Heart right ventricle (tissue), 16 donors: ENCODE measurements around the gene KLF1. TPM values are rescaled to one million over a fixed set of nuclear protein-coding genes. Genes with fewer than 3 reads are reported as not detected.

Experiments used
- ATAC-seq, 8 donors: fragments of 200-7000 bp; cut with Tn5 transposase; one replicate each; pipeline ENCODE4 v1.9.1; 2020; ENCODE audit warnings: mild to moderate bottlenecking in 8 of 8, moderate library complexity in 8 of 8, moderate number of reproducible peaks in 1 of 8
- DNase-seq, 2 donors: peaks; one replicate each; pipeline ENCODE4 v3.0.0-alpha.2; 2020
- H3K27ac ChIP-seq, 10 donors: fragments of 200-600 bp; sonication (generic) in 2 of 10; one replicate each; pipeline versions ENCODE4 v1.5.0 to v1.8.0; 2020 to 2022; ENCODE audit warnings: mild to moderate bottlenecking in 3 of 10
- H3K27me3 ChIP-seq, 7 donors: fragments of 200-600 bp; one replicate each; pipeline ENCODE4 v1.8.0; 2021 to 2022; ENCODE audit warnings: mild to moderate bottlenecking in 2 of 7
- H3K36me3 ChIP-seq, 9 donors: fragments of 200-600 bp; sonication (generic) in 1 of 9; one replicate each; pipeline versions ENCODE4 v1.5.0 to v1.8.0; 2020 to 2022; ENCODE audit warnings: mild to moderate bottlenecking in 2 of 9
- H3K4me1 ChIP-seq, 9 donors: fragments of 200-600 bp; sonication (generic) in 1 of 9; one replicate each; pipeline versions ENCODE4 v1.5.0 to v1.8.0; 2020 to 2022; ENCODE audit warnings: mild to moderate bottlenecking in 4 of 9
- H3K4me3 ChIP-seq, 10 donors: fragments of 200-600 bp; sonication (generic) in 2 of 10; one replicate each; pipeline versions ENCODE4 v1.5.0 to v1.8.0; 2020 to 2022; ENCODE audit warnings: mild to moderate bottlenecking in 7 of 10, moderate library complexity in 2 of 10
- H3K9me3 ChIP-seq, 11 donors: fragments of 200-600 bp in 10 of 11; sonication (generic) in 2 of 11; one replicate each; pipeline versions ENCODE4 v1.5.0 to v1.8.0; 2013 to 2022; ENCODE audit warnings: mild to moderate bottlenecking in 2 of 11, control low read depth in 1 of 11, moderate library complexity in 1 of 11
- WGBS, 2 donors: extraction: QIAGEN DNeasy Blood & Tissue Kit; methylation state at CpG; one replicate each; pipeline ENCODE4 v1.1.7; 2013; ENCODE audit warnings: inconsistent platforms in 1 of 2; 5-methylcytosine and 5-hydroxymethylcytosine counted together
- intact Hi-C, 10 donors: fragments of 100-400 bp; cut with DNase I; formaldehyde crosslinking; loops; one replicate each; pipeline versions ENCODE4 v1.11.1 to v1.14.2; 2022
- long read RNA-seq, 3 donors: library from polyadenylated mRNA; unstranded; transcript quantifications; one replicate each; pipeline ENCODE4 v2.0.0, GENCODE V29; 2020 to 2021
- polyA plus RNA-seq, 2 donors: library from polyadenylated mRNA; stranded (reverse); fragments of 200-250 nt; gene quantifications; one replicate each; pipeline ENCODE4 v1.2.3, GENCODE V29; 2013
- total RNA-seq, 10 donors: library from RNA; stranded (reverse); fragmentation: NEBNext Ultra II Directional in 3 of 10; extraction: Animal tissue kit (Norgen Biotek cat#: 25700) in 3 of 10; gene quantifications; one replicate each; pipeline versions ENCODE4 v1.2.1 to v1.2.4, GENCODE V29; 2021 to 2023
- TF ChIP-seq, protein P1 (sequence below), 9 donors: fragments of 200-600 bp; sonication (generic) in 2 of 9; IDR thresholded peaks; one replicate each; pipeline versions ENCODE4 v1.5.0 to v1.8.0; 2021 to 2022; ENCODE audit warnings: antibody characterized with exemption in 9 of 9, mild to moderate bottlenecking in 5 of 9, moderate library complexity in 1 of 9
- donor health status: Arrhythmogenic right ventricular cardiomyopathy.
- donor health status: ischemic (EF 13 %, LVEDD 7.1; RV severe dilation, severe dysfunction).
- donor health status: healthy with polysubstance abuse.
- donor health status: DM: no; HTN: yes; CAD: no.
- donor health status: DM: no; HTN: no; CAD: no.
- donor health status: ischemic (EF 25% LVEDD 6.9; RV normal size, moderate dysfunction).
- donor health status: ischemic (EF 25% LVEDD 5.7; RV mildly dilated, moderate dysfunction).
- donor health status: healthy.
- donor health status: DM: yes; HTN: yes; CAD: no.
- donor health status: Ischemic cardiomyopathy.
- donor health status: ischemic (EF 35%, LVEDD 5.7; RV mildly dilated, moderate dysfunction).
- donor health status: nonischemic (EF 11% LVEDD 7.7; RV severe dilation, severe dysfunction).
- donor health status: DM: yes; HTN: yes; CAD: no.
- donor health status: PGD.
- donor health status: ischemic (EF 29% LVEDD 5.4; RV normal size, mild dysfunction).
- donor health status: nonischemic (EF 23%, LVEDD 6.1; RV moderate dilation, normal function).

KLF1 gene
- total RNA-seq (under 1 TPM in 1 of 10 donors, not detected in 9; 0.13 TPM), polyA plus RNA-seq (not detected)
- long read RNA-seq, donor 1, partial matches to known transcripts, result 0 of 1 reads
- long read RNA-seq, donor 1, other reads (novel, unspliced or antisense), result 0 of 1 reads
- long read RNA-seq, donor 2, result 0 reads
- long read RNA-seq, donor 3, result 0 reads

DNA sequence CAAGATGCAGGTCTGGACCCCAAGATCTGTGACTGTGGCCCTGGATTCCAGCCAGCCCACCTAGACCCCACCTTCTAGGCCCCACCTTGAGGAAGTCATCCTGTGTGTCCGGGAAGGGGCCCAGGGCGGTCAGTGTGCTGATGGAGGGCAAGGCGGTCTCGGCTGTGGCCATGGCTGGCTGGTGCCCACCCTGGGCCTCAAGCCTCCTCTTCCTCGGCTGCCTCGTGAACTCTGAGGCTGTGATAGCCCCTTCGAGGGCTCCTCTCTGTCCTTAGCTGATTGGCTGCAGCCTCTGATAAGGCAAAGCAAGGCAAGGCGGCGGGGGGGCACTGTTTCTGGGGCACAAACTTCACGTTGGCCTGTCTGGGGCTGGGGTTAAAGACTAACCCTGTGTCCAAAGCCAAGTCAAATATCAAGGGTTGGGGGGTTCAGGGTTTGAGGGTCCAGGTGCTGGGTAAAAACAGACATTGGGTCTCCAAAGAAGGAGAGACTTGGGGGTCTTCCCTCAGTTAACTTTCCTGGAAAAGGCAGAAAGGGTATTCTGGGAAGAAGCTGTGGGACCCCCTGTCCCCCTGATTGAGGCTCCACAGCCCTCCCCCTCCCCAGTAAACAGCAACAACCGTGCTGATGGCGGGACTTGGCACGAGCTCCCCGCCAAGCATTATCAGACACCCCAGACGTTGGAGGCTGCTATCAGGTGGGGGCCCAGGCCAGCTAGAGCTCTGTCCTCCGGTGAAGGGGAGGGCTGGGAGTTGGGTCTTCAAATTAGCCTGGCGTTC is at the start of gene KLF1:
KLF1 (minus strand) TSS at position 233 of the 779 bp plus-strand sequence; CDS start at position 172, 61 bp downstream.
- peak within 1 kb of the TSS in 5 of 10 donors; percentile 34 to 58 (median 46) for H3K4me3 ChIP-seq
- intact Hi-C loops, result loop anchor here in 3 of 10 donors (2.0 to 10.0 kb wide), 2 partner anchors 74 to 78 kb away; partner anchors contain the start of gene DAND5 (in 2 of the 3)

GRCh38 chr19:12936582-12936981 is 49.6 kb upstream of the KLF1 start:
- Histone ChIP-seq H3K9me3 (no peaks in the 10 kb centered on the region), H3K4me3 (no peak overlapping the region), H3K27ac (peak overlapping the region in 1 of 10 donors; percentile 97), H3K4me1 (peaks cover 4 to 60% (median 41%) of the 10 kb centered on the region in 9 donors), H3K27me3 (no peaks in the 10 kb centered on the region), H3K36me3 (peaks cover 0 to 27% (median 17%) of the 10 kb centered on the region in 9 donors)
- intact Hi-C loops, result no loop called here
- ATAC-seq, result no peak
- TF ChIP-seq, protein P1, sequence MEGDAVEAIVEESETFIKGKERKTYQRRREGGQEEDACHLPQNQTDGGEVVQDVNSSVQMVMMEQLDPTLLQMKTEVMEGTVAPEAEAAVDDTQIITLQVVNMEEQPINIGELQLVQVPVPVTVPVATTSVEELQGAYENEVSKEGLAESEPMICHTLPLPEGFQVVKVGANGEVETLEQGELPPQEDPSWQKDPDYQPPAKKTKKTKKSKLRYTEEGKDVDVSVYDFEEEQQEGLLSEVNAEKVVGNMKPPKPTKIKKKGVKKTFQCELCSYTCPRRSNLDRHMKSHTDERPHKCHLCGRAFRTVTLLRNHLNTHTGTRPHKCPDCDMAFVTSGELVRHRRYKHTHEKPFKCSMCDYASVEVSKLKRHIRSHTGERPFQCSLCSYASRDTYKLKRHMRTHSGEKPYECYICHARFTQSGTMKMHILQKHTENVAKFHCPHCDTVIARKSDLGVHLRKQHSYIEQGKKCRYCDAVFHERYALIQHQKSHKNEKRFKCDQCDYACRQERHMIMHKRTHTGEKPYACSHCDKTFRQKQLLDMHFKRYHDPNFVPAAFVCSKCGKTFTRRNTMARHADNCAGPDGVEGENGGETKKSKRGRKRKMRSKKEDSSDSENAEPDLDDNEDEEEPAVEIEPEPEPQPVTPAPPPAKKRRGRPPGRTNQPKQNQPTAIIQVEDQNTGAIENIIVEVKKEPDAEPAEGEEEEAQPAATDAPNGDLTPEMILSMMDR (IDR thresholded peaks at IDR 0.05), result no peak
- 78 to 83% methylated on average over 7 of the region's 7 CpGs for WGBS, 2 donors
- no peak for DNase-seq

More for the DNA sequence above, at the start of gene KLF1:
- H3K9me3 ChIP-seq, result peaks cover 0 to 15% (median 0%) of the 10 kb centered on the region in 11 donors
- TF ChIP-seq, protein P1 (IDR thresholded peaks at IDR 0.05), result no peak
- H3K4me1 ChIP-seq, result peaks cover 10 to 52% (median 23%) of the 10 kb centered on the region in 9 donors
- H3K36me3 ChIP-seq, result no peaks in the 10 kb centered on the region
- 52 to 59% methylated on average over 17 of the region's 17 CpGs for WGBS, 2 donors
- ATAC-seq (no peak), DNase-seq (no peak)
- peaks cover 0 to 45% (median 27%) of the 10 kb centered on the region in 7 donors for H3K27me3 ChIP-seq
- H3K27ac ChIP-seq, result no peak within 1 kb of the TSS

- no peaks in the 10 kb centered on the region for H3K9me3 ChIP-seq
- whole genome bisulfite sequencing, 2 donors, result 93 to 94% methylated on average over 10 of the region's 10 CpGs
- ATAC-seq, result no peak
- intact Hi-C loops, result no loop called here
- DNase-seq, result no peak
- H3K36me3 ChIP-seq, result peaks cover 0 to 27% (median 4%) of the 10 kb centered on the region in 9 donors
- H3K4me1 ChIP-seq, result peaks cover under 1 to 46% (median 27%) of the 10 kb centered on the region in 9 donors
- H3K27ac ChIP-seq, result no peak overlapping the region
- TF ChIP-seq, protein P1 (IDR thresholded peaks at IDR 0.05), result no peak
- no peaks in the 10 kb centered on the region for H3K27me3 ChIP-seq
- H3K4me3 ChIP-seq, result no peak overlapping the region
Observed at GRCh38 chr19:12935071-12935470, 48.1 kb upstream of the KLF1 start.

GRCh38 chr19:12933287-12934072 is 46.5 kb upstream of the KLF1 start, which contains the start of gene FARSA:
Gene FARSA (minus strand): TSS chr19:12933711. CDS start chr19:12933696, 15 bp downstream.
- TF ChIP-seq, protein P1 (IDR thresholded peaks at IDR 0.05), result no peak
- Histone ChIP-seq H3K4me1 (peaks cover 0 to 38% (median 17%) of the 10 kb centered on the region in 9 donors), H3K27ac (peak within 1 kb of the TSS in 9 of 10 donors; percentile 79 to 90 (median 87)), H3K9me3 (no peaks in the 10 kb centered on the region), H3K36me3 (peaks cover 0 to 32% (median 14%) of the 10 kb centered on the region in 9 donors), H3K27me3 (no peaks in the 10 kb centered on the region), H3K4me3 (peak within 1 kb of the TSS; percentile 57 to 100 (median 86))
- DNase-seq, result peak; percentile 92 to 94
- 2% methylated on average over 50 to 51 of the region's 51 CpGs for WGBS, 2 donors
- peak; percentile 81 to 86 (median 84) for ATAC-seq
- intact Hi-C loops, result no loop called here
